ENCODE results near the gene TSPAN9. TPM values are rescaled to one million over a fixed set of nuclear protein-coding genes. Genes with fewer than 3 reads are reported as not detected.

The TSPAN9 gene
- total RNA-seq, 6 donors from 2014 or later: 25.2 to 62.9 (median 44.2) TPM

DNA sequence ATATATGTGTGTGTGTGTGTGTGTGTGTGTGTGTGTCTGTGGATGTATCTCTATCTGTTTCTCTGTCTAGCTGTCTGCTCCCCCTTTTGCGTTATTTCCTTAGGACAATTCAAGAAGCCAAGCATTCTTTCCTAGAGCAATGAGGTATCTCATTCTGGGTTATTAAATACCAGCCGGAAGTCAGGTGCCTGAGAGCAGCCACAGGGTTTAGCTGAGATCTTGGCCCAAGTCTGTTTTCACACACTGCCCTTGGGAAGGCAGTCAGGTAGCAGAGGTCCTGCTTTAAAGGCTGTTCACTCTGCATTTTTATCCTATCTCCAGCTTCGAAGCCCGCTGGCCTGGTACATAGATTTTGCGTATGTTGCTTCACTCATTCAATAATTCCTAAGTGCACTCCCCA, 76.8 kb downstream of the TSPAN9 start:
- Histone ChIP-seq H3K9me3 (no peaks in the 10 kb centered on the region), H3K27ac (peak overlapping the region in 2 of 4 donors; percentile 6 to 67), H3K4me1 (peaks cover 43 to 69% (median 60%) of the 10 kb centered on the region in 4 donors), H3K27me3 (no peaks in the 10 kb centered on the region), H3K36me3 (no peaks in the 10 kb centered on the region), H3K4me3 (no peak overlapping the region)
- no peak for ATAC-seq (ENCODE audit: low FRiP score in 2 of 2)
- DNase-seq: no peak
- WGBS, 2 donors: 86 to 90% methylated on average over 5 of the region's 5 CpGs
- no peak for TF ChIP-seq EP300 (IDR thresholded peaks at IDR 0.05)
- TF ChIP-seq, protein P1, sequence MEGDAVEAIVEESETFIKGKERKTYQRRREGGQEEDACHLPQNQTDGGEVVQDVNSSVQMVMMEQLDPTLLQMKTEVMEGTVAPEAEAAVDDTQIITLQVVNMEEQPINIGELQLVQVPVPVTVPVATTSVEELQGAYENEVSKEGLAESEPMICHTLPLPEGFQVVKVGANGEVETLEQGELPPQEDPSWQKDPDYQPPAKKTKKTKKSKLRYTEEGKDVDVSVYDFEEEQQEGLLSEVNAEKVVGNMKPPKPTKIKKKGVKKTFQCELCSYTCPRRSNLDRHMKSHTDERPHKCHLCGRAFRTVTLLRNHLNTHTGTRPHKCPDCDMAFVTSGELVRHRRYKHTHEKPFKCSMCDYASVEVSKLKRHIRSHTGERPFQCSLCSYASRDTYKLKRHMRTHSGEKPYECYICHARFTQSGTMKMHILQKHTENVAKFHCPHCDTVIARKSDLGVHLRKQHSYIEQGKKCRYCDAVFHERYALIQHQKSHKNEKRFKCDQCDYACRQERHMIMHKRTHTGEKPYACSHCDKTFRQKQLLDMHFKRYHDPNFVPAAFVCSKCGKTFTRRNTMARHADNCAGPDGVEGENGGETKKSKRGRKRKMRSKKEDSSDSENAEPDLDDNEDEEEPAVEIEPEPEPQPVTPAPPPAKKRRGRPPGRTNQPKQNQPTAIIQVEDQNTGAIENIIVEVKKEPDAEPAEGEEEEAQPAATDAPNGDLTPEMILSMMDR (IDR thresholded peaks at IDR 0.05): no peak
- no peak for TF ChIP-seq POLR2AphosphoS5 (IDR thresholded peaks at IDR 0.05)
- no peak for TF ChIP-seq POLR2A (IDR thresholded peaks at IDR 0.05)

DNA sequence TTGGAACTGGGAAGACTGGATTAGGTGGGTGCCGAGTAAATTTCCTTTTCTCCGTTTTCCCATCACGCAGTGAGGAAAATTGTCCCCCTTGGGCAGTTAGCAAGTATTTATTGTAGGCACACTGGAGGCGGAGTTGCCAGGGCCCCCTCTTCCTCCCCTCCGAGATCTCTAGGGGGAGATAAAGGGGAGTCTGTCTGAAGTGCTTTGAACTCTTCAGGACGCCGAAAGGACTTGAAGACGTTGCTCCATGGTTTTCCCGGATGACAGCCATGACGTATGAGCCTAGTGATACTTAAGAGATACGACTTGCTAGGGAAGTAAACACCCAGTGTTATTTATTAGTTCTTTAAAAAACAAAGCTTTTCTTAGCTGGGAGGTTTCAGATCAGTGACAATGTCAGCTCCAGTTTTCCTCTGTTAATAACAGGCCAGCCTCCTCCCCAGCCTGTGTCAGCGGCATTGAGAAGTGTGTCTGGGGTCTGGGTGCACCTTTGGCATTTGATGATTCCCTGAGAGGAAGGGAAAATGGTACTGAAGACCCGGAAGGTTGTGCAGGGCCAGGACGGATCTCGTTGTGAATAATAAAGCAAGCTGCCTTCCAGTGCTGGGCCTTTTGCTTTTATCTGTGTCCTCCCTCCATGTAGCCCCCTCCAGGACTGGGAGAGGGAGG, 78.7 kb downstream of the TSPAN9 start:
- no peak for DNase-seq
- H3K27ac ChIP-seq: peak overlapping the region in 3 of 4 donors; percentile 59 to 79 (median 67)
- WGBS, 2 donors: 42 to 72% methylated on average over 14 to 15 of the region's 15 CpGs

DNA sequence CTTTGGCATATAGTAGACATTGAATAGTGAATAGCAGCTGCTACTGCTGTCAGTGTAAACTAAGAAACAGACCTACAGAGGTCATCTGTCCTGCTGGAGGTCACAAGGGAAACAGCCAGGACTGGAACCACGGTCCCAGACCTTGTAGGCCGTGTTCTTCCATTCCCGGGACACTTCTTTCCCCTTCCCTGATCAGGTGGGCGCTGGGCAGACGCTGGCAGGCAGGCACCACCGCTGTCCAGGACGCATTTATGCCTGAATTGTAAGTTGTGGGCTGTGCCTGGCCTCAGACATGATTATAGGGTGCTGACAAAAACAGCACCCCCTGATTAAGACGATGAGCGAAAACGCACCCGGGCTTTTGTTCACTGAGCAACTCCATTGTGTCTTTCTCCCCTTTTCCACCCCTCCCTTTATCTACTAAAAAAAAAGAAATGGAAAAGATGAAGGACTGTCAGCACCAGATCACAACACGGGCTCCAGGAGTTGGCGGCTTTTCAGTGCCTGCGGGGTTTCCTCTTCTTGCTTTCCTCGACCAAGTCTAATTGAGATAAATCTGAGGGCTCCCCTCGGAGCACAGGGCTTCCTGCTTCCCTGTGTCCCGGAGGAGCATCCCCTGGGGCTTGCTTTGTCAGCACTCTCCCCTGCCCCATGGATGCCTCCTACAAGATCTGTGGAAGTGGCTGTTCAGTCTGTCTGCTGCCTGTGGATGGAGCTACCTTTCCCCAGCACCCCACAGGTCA, 80.6 kb downstream of the TSPAN9 start:
- DNase-seq: no peak
- WGBS, 2 donors: 78 to 83% methylated on average over 17 of the region's 17 CpGs
- peak overlapping the region in 1 of 4 donors; percentile 79 for H3K27ac ChIP-seq
- H3K4me3 ChIP-seq: no peak overlapping the region
- no peaks in the 10 kb centered on the region for H3K27me3 ChIP-seq
- no peak for TF ChIP-seq POLR2A (IDR thresholded peaks at IDR 0.05)
- ATAC-seq (ENCODE audit: low FRiP score in 2 of 2): no peak
- no peaks in the 10 kb centered on the region for H3K9me3 ChIP-seq
- peaks cover 9 to 45% (median 28%) of the 10 kb centered on the region in 4 donors for H3K4me1 ChIP-seq
- H3K36me3 ChIP-seq: no peaks in the 10 kb centered on the region

More for the DNA sequence above, 78.7 kb downstream of the TSPAN9 start:
- no peaks in the 10 kb centered on the region for H3K36me3 ChIP-seq
- no peaks in the 10 kb centered on the region for H3K9me3 ChIP-seq
- TF ChIP-seq EP300 (IDR thresholded peaks at IDR 0.05): peak in 2 of 4 donors; percentile 40 to 56
- TF ChIP-seq POLR2AphosphoS5 (IDR thresholded peaks at IDR 0.05): peak in 1 of 2 donors; percentile 14
- TF ChIP-seq POLR2A (IDR thresholded peaks at IDR 0.05): no peak
- H3K4me1 ChIP-seq: peaks cover 26 to 62% (median 47%) of the 10 kb centered on the region in 4 donors
- no peaks in the 10 kb centered on the region for H3K27me3 ChIP-seq
- no peak overlapping the region for H3K4me3 ChIP-seq
- ATAC-seq (ENCODE audit: low FRiP score in 2 of 2): no peak

DNA sequence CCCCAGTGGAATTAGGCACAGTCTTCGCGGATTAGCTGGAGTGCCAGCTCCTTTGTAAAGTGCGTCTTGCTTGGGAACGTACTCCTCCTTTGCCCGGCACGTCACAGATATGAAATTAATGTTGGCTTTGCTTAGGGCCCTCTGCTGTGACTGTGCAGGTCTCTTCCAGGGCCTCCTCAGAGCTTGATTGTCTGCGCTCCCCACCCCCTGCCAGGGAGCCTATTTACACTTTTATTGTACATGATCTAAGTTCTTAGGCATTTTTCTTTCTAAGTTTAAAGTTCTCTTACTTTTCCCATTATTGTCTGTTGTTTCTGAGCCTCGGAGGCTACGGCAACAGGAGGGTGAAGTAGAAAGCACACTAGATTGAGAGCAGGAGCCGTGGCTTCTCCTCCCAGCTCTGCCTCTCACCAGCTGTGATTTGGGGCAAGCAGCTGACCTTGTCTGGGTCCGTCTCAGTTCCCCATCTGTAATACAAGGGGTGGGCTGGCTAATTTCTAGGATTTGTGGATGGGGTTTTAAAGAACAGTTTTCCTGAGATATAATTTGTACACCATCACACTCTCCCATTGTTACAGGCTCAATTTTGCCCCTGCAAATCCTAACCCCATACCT, 81.8 kb downstream of the TSPAN9 start:
- TF ChIP-seq EP300 (IDR thresholded peaks at IDR 0.05) (no peak), POLR2AphosphoS5 (IDR thresholded peaks at IDR 0.05) (no peak), POLR2A (IDR thresholded peaks at IDR 0.05) (no peak)
- TF ChIP-seq, protein P1 (IDR thresholded peaks at IDR 0.05): no peak
- peak in 1 of 2 donors; percentile 49 for ATAC-seq (ENCODE audit: low FRiP score in 2 of 2)
- no peak for DNase-seq
- H3K27me3 ChIP-seq: no peaks in the 10 kb centered on the region
- 65 to 71% methylated on average over 10 to 11 of the region's 11 CpGs for WGBS, 2 donors
- H3K4me1 ChIP-seq: peaks cover 9 to 42% (median 25%) of the 10 kb centered on the region in 4 donors
- no peak overlapping the region for H3K4me3 ChIP-seq
- H3K27ac ChIP-seq: peak overlapping the region in 3 of 4 donors; percentile 2 to 39 (median 11)
- H3K36me3 ChIP-seq: no peaks in the 10 kb centered on the region
- no peaks in the 10 kb centered on the region for H3K9me3 ChIP-seq

DNA sequence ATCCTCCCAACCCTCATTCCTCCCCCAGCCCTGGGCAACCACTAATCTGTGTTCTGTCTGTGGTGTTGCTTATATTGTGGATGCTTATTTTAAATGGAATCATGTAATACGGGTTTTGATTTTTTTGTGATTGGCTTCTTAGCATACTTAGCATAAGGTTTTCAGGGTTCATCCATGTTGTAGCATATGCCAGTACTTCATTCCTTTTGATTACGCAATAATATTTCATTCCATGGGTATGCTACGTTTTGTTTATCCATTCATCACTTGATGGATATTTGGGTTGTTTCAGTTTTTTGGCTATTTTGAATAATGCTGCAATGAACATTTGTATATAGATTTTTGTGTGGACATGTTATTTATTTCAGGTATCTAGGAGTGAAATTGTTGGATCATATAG, 82.9 kb downstream of the TSPAN9 start:
- H3K4me3 ChIP-seq: no peak overlapping the region
- no peaks in the 10 kb centered on the region for H3K27me3 ChIP-seq
- ATAC-seq (ENCODE audit: low FRiP score in 2 of 2) (no peak), DNase-seq (no peak)
- no peaks in the 10 kb centered on the region for H3K9me3 ChIP-seq
- WGBS, 2 donors: 69 to 71% methylated on average over 3 of the region's 3 CpGs
- H3K27ac ChIP-seq: no peak overlapping the region
- H3K36me3 ChIP-seq: no peaks in the 10 kb centered on the region
- peaks cover 0 to 39% (median 23%) of the 10 kb centered on the region in 4 donors for H3K4me1 ChIP-seq
- TF ChIP-seq EP300 (IDR thresholded peaks at IDR 0.05) (no peak), POLR2AphosphoS5 (IDR thresholded peaks at IDR 0.05) (no peak), POLR2A (IDR thresholded peaks at IDR 0.05) (no peak)
- TF ChIP-seq, protein P1 (IDR thresholded peaks at IDR 0.05): no peak
